Brain microvascular endothelial cell (primary cell): Measurements from ENCODE around the gene ANO6.

Experiments used
- DNase-seq: peaks from one replicate; pipeline ENCODE4 v3.0.0-alpha.2; 2020
- H3K27ac ChIP-seq: fragments of 250-450 bp; sonication (Bioruptor Pico); 2 replicates; pipeline ENCODE4 v1.5.1; 2020; ENCODE audit warnings: mild to moderate bottlenecking, moderate library complexity
- H3K27me3 ChIP-seq: fragments of 250-450 bp; sonication (Bioruptor Pico); replicated peaks from 2 replicates; pipeline ENCODE4 v1.5.1; 2020; ENCODE audit warnings: mild to moderate bottlenecking
- H3K36me3 ChIP-seq: fragments of 250-450 bp; sonication (Bioruptor Pico); replicated peaks from 2 replicates; pipeline ENCODE4 v1.5.1; 2020; ENCODE audit warnings: mild to moderate bottlenecking
- H3K4me3 ChIP-seq: 2 replicates; pipeline ENCODE4 v1.5.1; 2011; ENCODE audit warnings: low read depth, mild to moderate bottlenecking, control low read depth, low read length, moderate library complexity
- CTCF ChIP-seq: IDR thresholded peaks from 2 replicates; pipeline ENCODE4 v1.5.1; 2011; ENCODE audit warnings: low read depth, mild to moderate bottlenecking, moderate library complexity, low read length, control low read depth, inconsistent platforms; ENCODE audit errors: missing control alignments
- in situ Hi-C: cut with HindIII; loops from 2 replicates; pipeline ENCODE4 v1.10.0; 2017; ENCODE audit warnings: low sequenced_read_pairs, low pct_ligation_motif_present

ANO6 gene

GRCh38 chr12:45219621-45220020, 3.7 kb downstream of the ANO6 start:
- in situ Hi-C loops, result no loop called here

GRCh38 chr12:45220363-45220931, 4.6 kb downstream of the ANO6 start:
- no peaks in the 10 kb centered on the region for H3K27me3 ChIP-seq
- no peak overlapping the region for H3K27ac ChIP-seq
- in situ Hi-C loops, result no loop called here
- no peak for DNase-seq
- TF ChIP-seq CTCF, result no peak
- H3K4me3 ChIP-seq, result no peak overlapping the region
- H3K36me3 ChIP-seq, result no peaks in the 10 kb centered on the region

More at GRCh38 chr12:45219621-45220020, 3.7 kb downstream of the ANO6 start:
- no peaks in the 10 kb centered on the region for H3K36me3 ChIP-seq
- no peaks in the 10 kb centered on the region for H3K27me3 ChIP-seq
- H3K27ac ChIP-seq, result no peak overlapping the region
- no peak overlapping the region for H3K4me3 ChIP-seq
- DNase-seq, result no peak
- no peak for TF ChIP-seq CTCF

GRCh38 chr12:45220969-45221368, 5.1 kb downstream of the ANO6 start:
- no peaks in the 10 kb centered on the region for H3K27me3 ChIP-seq
- no peak overlapping the region for H3K4me3 ChIP-seq
- no peaks in the 10 kb centered on the region for H3K36me3 ChIP-seq
- in situ Hi-C loops, result no loop called here
- TF ChIP-seq CTCF, result no peak
- no peak for DNase-seq
- no peak overlapping the region for H3K27ac ChIP-seq

- H3K4me3 ChIP-seq, result no peak overlapping the region
- no peak overlapping the region for H3K27ac ChIP-seq
- H3K27me3 ChIP-seq, result no peaks in the 10 kb centered on the region
- no peaks in the 10 kb centered on the region for H3K36me3 ChIP-seq
- no peak for DNase-seq
- no peak for TF ChIP-seq CTCF
- in situ Hi-C loops, result no loop called here
Observed at GRCh38 chr12:45223868-45224267, 8.0 kb downstream of the ANO6 start.

GRCh38 chr12:45224311-45224710, 8.4 kb downstream of the ANO6 start:
- no peaks in the 10 kb centered on the region for H3K27me3 ChIP-seq
- no peak for DNase-seq
- H3K27ac ChIP-seq, result no peak overlapping the region
- in situ Hi-C loops, result no loop called here
- no peaks in the 10 kb centered on the region for H3K36me3 ChIP-seq
- no peak overlapping the region for H3K4me3 ChIP-seq
- no peak for TF ChIP-seq CTCF

GRCh38 chr12:45226021-45226420, 10.1 kb downstream of the ANO6 start:
- DNase-seq, result no peak
- H3K27ac ChIP-seq, result no peak overlapping the region
- TF ChIP-seq CTCF, result no peak
- H3K27me3 ChIP-seq, result no peaks in the 10 kb centered on the region
- H3K36me3 ChIP-seq, result no peaks in the 10 kb centered on the region
- no peak overlapping the region for H3K4me3 ChIP-seq
- in situ Hi-C loops, result no loop called here
